ENCODE data around the gene NUDT21. TPM values are rescaled to one million over a fixed set of nuclear protein-coding genes. Genes with fewer than 3 reads are reported as not detected.

Gene NUDT21
- total and polyA plus RNA-seq, 10 of the 15 experiments (the other 5 are each of a cell fraction or from before 2014, with no cell fraction given) = 70.1 to 229 (median 127) TPM

GRCh38 chr16:56420613-56421012, 30.5 kb downstream of the NUDT21 start:
- no TSS peak for BruUV-seq (replicated peaks)
- no peaks in the 10 kb centered on the region for H4K20me1 ChIP-seq (ENCODE audit: control insufficient read depth, insufficient read depth)
- no peak for TF ChIP-seq CBFB (IDR thresholded peaks at IDR 0.05; ENCODE audit: low read depth)
- no peak for TF ChIP-seq ZBTB33 (IDR thresholded peaks at IDR 0.05)
- no peak for TF ChIP-seq NRF1 (conservative IDR thresholded peaks at IDR 0.05; ENCODE audit: low read depth, low read length)
- TF ChIP-seq ELK1 (IDR thresholded peaks at IDR 0.05; ENCODE audit: low read depth, low read length) = no peak
- no peak for TF ChIP-seq SUPT20H (IDR thresholded peaks at IDR 0.05; ENCODE audit: borderline replicate concordance, control insufficient read depth, low read depth, low read length)
- H3K9me3 ChIP-seq (replicated peaks; ENCODE audit: control insufficient read depth, insufficient read depth, low read length) = no peaks in the 10 kb centered on the region
- no peaks in the 10 kb centered on the region for H3K36me3 ChIP-seq (ENCODE audit: control insufficient read depth in 2 of 2, insufficient read depth in 2 of 2, low read length in 1 of 2)
- ATAC-seq (no peak), FAIRE-seq (no peak), DNase-seq (ENCODE audit: low read depth, low spot score) (no peak)
- CTCF ChIA-PET = interaction anchor here (0.6 to 1.7 kb wide), 4 partner anchors 9 to 1112 kb away, joined by 3 to 5 read pairs (median 3); no protein-coding TSS in a partner anchor
- peaks cover 12% of the 10 kb centered on the region for H3K4me1 ChIP-seq (ENCODE audit: control insufficient read depth, insufficient read depth, low read length)
- RAD21 ChIA-PET (ENCODE audit: unreplicated experiment) = no interaction called here
- H3K79me2 ChIP-seq (ENCODE audit: control insufficient read depth, insufficient read depth, low read length) = peaks cover 83% of the 10 kb centered on the region
- intact Hi-C loops (cut with micrococcal nuclease; ENCODE audit: unreplicated experiment) = no loop called here
- peak overlapping the region; percentile 60 for H3K27ac ChIP-seq (ENCODE audit: control insufficient read depth, insufficient read depth)
- H3K4me2 ChIP-seq (ENCODE audit: control insufficient read depth, insufficient read depth) = peak overlapping the region; percentile 95
- H3K27me3 ChIP-seq (replicated peaks in 1 of 2; ENCODE audit: control insufficient read depth in 2 of 2, insufficient read depth in 2 of 2, low read length in 1 of 2) = no peaks in the 10 kb centered on the region
- H3K4me3 ChIP-seq = peak overlapping the region; percentile 43
- H2AFZ ChIP-seq (ENCODE audit: control insufficient read depth, low read depth, low read length) = no peak overlapping the region
- SMC1A ChIA-PET (ENCODE audit: uncharacterized antibody, unreplicated experiment) = interaction anchor here (0.9 to 1.8 kb wide), 5 partner anchors 11 to 32 kb away, joined by 3 to 8 read pairs (median 3); partner anchors contain the start of genes NUDT21 and OGFOD1
- in situ Hi-C loops (cut with MboI) = no loop called here
- POLR2A ChIA-PET = interaction anchor here (0.6 to 2.6 kb wide), 3 partner anchors 31 to 356 kb away, joined by 3 to 8 read pairs (median 5); partner anchors contain the start of genes NUDT21 and OGFOD1
- H3K9ac ChIP-seq (ENCODE audit: control insufficient read depth, insufficient read depth, low read length) = no peak overlapping the region

Data from GM12878 (cell line).